ENCODE results near the gene CSHL1. TPM values are rescaled to one million over a fixed set of nuclear protein-coding genes. Genes with fewer than 3 reads are reported as not detected.
A peak's percentile ranks its signal among the peaks of the same experiment; 100 is the strongest.
"Not testable (repeated sequence)": the region's sequence is repeated elsewhere in the genome, so short reads cannot be mapped to it uniquely, and the experiment has no call there.

CSHL1 gene
- total RNA-seq, 1 donor from 2014 or later, result not detected

GRCh38 chr17:63927464-63928171 lies 16.6 kb upstream of the CSHL1 start:
- intact Hi-C loops (cut with DNase I), result no loop called here
- H3K36me3 ChIP-seq, result no peaks in the 10 kb centered on the region
- DNase-seq, result no peak
- peaks cover 5% of the 10 kb centered on the region for H3K4me1 ChIP-seq
- no peak for ATAC-seq
- H3K27ac ChIP-seq, result no peak overlapping the region
- no peaks in the 10 kb centered on the region for H3K27me3 ChIP-seq
- no peak for TF ChIP-seq CTCF (IDR thresholded peaks at IDR 0.05)
- no peak overlapping the region for H3K4me3 ChIP-seq
- no peaks in the 10 kb centered on the region for H3K9me3 ChIP-seq

- intact Hi-C loops (cut with DNase I), result no loop called here
- DNase-seq (no peak), ATAC-seq (no peak)
- Histone ChIP-seq H3K4me3 (no peak overlapping the region), H3K27me3 (no peaks in the 10 kb centered on the region), H3K9me3 (no peaks in the 10 kb centered on the region), H3K4me1 (peaks cover 5% of the 10 kb centered on the region), H3K27ac (no peak overlapping the region), H3K36me3 (no peaks in the 10 kb centered on the region)
- no peak for TF ChIP-seq CTCF (IDR thresholded peaks at IDR 0.05)
Observed at GRCh38 chr17:63926164-63926563, 15.1 kb upstream of the CSHL1 start.

GRCh38 chr17:63925615-63926014 lies 14.6 kb upstream of the CSHL1 start:
- Histone ChIP-seq H3K27me3 (no peaks in the 10 kb centered on the region), H3K9me3 (no peaks in the 10 kb centered on the region), H3K4me1 (peaks cover under 1% of the 10 kb centered on the region), H3K36me3 (no peaks in the 10 kb centered on the region), H3K4me3 (no peak overlapping the region), H3K27ac (no peak overlapping the region)
- no peak for DNase-seq
- intact Hi-C loops (cut with DNase I), result no loop called here
- ATAC-seq, result no peak
- TF ChIP-seq CTCF (IDR thresholded peaks at IDR 0.05), result no peak

- H3K4me1 ChIP-seq; H3K9me3 ChIP-seq; H3K27ac ChIP-seq; ATAC-seq; H3K36me3 ChIP-seq; intact Hi-C loops (cut with DNase I); H3K27me3 ChIP-seq; H3K4me3 ChIP-seq; DNase-seq: not testable (repeated sequence)
Observed at GRCh38 chr17:63922402-63922801, 11.3 kb upstream of the CSHL1 start.

GRCh38 chr17:63920779-63921178 lies 9.7 kb upstream of the CSHL1 start:
- intact Hi-C loops (cut with DNase I); H3K4me3 ChIP-seq; H3K27me3 ChIP-seq; DNase-seq; H3K4me1 ChIP-seq; H3K36me3 ChIP-seq; H3K9me3 ChIP-seq; ATAC-seq; H3K27ac ChIP-seq: not testable (repeated sequence)

- ATAC-seq; H3K36me3 ChIP-seq; DNase-seq; H3K4me1 ChIP-seq; H3K4me3 ChIP-seq; H3K9me3 ChIP-seq; intact Hi-C loops (cut with DNase I); H3K27me3 ChIP-seq; H3K27ac ChIP-seq: not testable (repeated sequence)
Observed at GRCh38 chr17:63920050-63920449, 9.0 kb upstream of the CSHL1 start.

- DNase-seq (no peak), ATAC-seq (peak; percentile 94)
- TF ChIP-seq CTCF (IDR thresholded peaks at IDR 0.05), result peak; percentile 95
- Histone ChIP-seq H3K36me3 (no peaks in the 10 kb centered on the region), H3K4me3 (no peak overlapping the region), H3K4me1 (peaks cover 4% of the 10 kb centered on the region), H3K9me3 (no peaks in the 10 kb centered on the region), H3K27ac (no peak overlapping the region), H3K27me3 (peaks cover 8% of the 10 kb centered on the region)
- intact Hi-C loops (cut with DNase I), result loop anchor here (10.0 kb wide), 2 partner anchors 105 to 215 kb away; partner anchors contain the start of genes ERN1 and ICAM2
Observed at GRCh38 chr17:63919311-63919723, 8.3 kb upstream of the CSHL1 start.

GRCh38 chr17:63918789-63919305 lies 7.8 kb upstream of the CSHL1 start, which contains the start of gene GH1:
Gene GH1 (minus strand): TSS chr17:63918839. CDS start chr17:63918776, 63 bp downstream.
- H3K36me3 ChIP-seq, H3K27ac ChIP-seq, H3K27me3 ChIP-seq, H3K4me3 ChIP-seq, ATAC-seq, H3K4me1 ChIP-seq, H3K9me3 ChIP-seq, DNase-seq: not testable (repeated sequence)
- intact Hi-C loops (cut with DNase I), result loop anchor here (10.0 kb wide), 2 partner anchors 106 to 216 kb away; partner anchors contain the start of genes ERN1 and ICAM2
